Lung (tissue), 12 donors: ENCODE measurements around the gene TRPC3. TPM values are rescaled to one million over a fixed set of nuclear protein-coding genes. Genes with fewer than 3 reads are reported as not detected.

Experiments used
- ATAC-seq: fragments of 200-7000 bp; cut with Tn5 transposase; one replicate; pipeline ENCODE4 v1.9.1; 2020; ENCODE audit warnings: moderate number of reproducible peaks; ENCODE audit not compliant: insufficient read depth, low FRiP score
- DNase-seq, 3 donors: peaks; one replicate each; pipeline ENCODE4 v3.0.0-alpha.2; 2013 to 2017
- H3K27ac ChIP-seq, 2 donors: one replicate each; pipeline ENCODE4 v1.5.1; 2013; ENCODE audit warnings: mild to moderate bottlenecking in 2 of 2, moderate library complexity in 2 of 2, control low read depth in 1 of 2, inconsistent platforms in 1 of 2, low read depth in 1 of 2, low read length in 1 of 2
- H3K27me3 ChIP-seq, 3 donors: one replicate each; pipeline ENCODE4 v1.5.1; 2013; ENCODE audit warnings: low read length in 2 of 3; ENCODE audit not compliant: control insufficient read depth in 3 of 3, insufficient read depth in 3 of 3
- H3K36me3 ChIP-seq, 4 donors: one replicate each; pipeline ENCODE4 v1.5.1; 2013; ENCODE audit warnings: low read length in 4 of 4, mild to moderate bottlenecking in 1 of 4, moderate library complexity in 1 of 4; ENCODE audit not compliant: control insufficient read depth in 4 of 4, insufficient read depth in 4 of 4
- H3K4me1 ChIP-seq, 5 donors: one replicate each; pipeline ENCODE4 v1.5.1; 2013; ENCODE audit warnings: low read length in 5 of 5, mild to moderate bottlenecking in 2 of 5, moderate library complexity in 1 of 5; ENCODE audit not compliant: control insufficient read depth in 5 of 5, insufficient read depth in 5 of 5
- H3K4me3 ChIP-seq: one replicate; pipeline ENCODE4 v1.5.1; 2013; ENCODE audit warnings: mild to moderate bottlenecking, control low read depth, moderate library complexity
- H3K9ac ChIP-seq, 2 donors: one replicate each; pipeline ENCODE4 v1.5.1; 2013; ENCODE audit warnings: low read length in 2 of 2, control low read depth in 1 of 2; ENCODE audit not compliant: insufficient read depth in 1 of 2
- H3K9me3 ChIP-seq, 4 donors: one replicate each; pipeline ENCODE4 v1.5.1; 2013; ENCODE audit warnings: low read length in 3 of 4, mild to moderate bottlenecking in 1 of 4, moderate library complexity in 1 of 4; ENCODE audit not compliant: control insufficient read depth in 4 of 4, insufficient read depth in 3 of 4
- WGBS, 2 donors: extraction: QIAGEN DNeasy Blood & Tissue Kit; methylation state at CpG; one replicate each; pipeline ENCODE4 v1.1.7; 2013; 5-methylcytosine and 5-hydroxymethylcytosine counted together
- polyA plus RNA-seq, 2 donors: library from polyadenylated mRNA; stranded (reverse); fragments of 200-250 nt; gene quantifications; one replicate each; pipeline ENCODE4 v1.2.1, GENCODE V29; 2013
- total RNA-seq, 2 donors: library from RNA; depleted of rRNA in 1 of 2; stranded (reverse); fragments of >200 nt in 1 of 2; gene quantifications; one replicate each; pipeline ENCODE4 v1.2.1, GENCODE V29; 2014 to 2021
- TF ChIP-seq, protein P1 (sequence below): IDR thresholded peaks from 2 replicates; pipeline ENCODE4 v1.5.1; 2012; ENCODE audit warnings: mild to moderate bottlenecking; ENCODE audit errors: control extremely low read depth, extremely low read depth
- donor health status: control.
- donor health status: control.
- donor health status: Bipolar disorder and iron deficiency.
- donor health status: healthy.
- donor health status: DM: yes; HTN: yes; CAD: no.

TRPC3 gene
- total and polyA plus RNA-seq, 4 donors, result 0.39 to 6.3 (median 0.57) TPM

DNA sequence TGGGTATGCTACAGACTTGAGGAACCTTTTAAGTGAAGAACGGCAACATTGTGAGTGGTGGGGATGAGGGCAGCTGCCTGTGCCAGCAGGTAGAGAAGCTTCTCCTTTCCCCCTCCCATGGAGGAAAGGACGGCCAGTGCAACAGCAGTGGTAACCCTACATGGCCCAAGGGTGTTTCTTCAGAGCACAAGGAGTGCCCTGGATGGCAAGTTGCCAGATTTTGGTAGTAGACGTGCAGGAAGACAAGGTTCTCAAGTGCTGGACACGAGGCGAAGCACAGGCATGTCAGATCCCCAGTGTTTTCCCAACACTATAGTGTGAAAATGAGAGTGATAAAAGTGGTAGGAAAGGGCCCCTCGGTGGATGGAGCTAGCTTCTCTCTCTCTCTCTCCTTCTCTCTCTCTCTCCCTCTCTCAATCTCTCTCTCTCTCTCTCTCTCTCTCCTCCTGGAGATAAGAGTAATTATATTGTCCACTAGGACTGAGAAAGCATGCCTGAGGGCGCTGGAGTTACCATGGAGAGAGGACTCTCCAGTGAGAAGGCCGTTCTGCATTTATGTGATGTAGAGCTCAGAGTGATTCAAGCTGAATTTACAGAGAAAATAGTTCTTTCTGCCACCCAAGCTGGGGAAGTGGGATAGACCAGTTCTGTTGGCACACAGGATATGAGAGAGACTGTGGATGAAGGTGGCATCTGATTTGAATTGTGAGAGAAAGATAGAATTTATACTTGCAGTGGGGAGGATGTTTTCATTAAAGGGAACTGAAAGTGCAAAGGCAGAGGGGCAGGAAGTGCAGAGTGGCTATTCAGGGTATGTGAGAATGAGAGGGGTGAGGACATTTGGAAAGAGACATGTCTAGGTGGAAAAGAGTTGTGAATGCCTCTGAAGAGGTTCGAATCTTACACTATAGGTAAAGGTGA is 25.7 kb upstream of the TRPC3 start:
- H3K36me3 ChIP-seq, result no peaks in the 10 kb centered on the region
- ATAC-seq, result no peak

DNA sequence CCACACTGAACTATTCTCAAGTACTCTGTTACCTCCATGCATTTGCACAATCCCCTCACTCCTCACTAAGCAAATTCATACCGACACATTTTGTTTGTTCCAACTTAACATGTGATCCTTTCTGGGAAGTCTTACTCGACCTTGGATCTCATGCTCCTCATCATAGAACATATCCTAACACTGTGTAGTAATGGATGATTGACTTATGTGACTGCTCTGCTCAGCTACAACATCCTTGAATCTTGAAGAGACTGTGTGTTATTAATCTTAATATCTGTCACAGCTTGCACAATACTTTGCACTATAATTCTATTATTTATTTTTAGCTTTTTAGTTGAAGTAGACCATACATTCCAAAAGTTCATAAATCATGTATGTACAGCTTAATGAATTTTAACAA is 23.9 kb upstream of the TRPC3 start:
- TF ChIP-seq, protein P1, sequence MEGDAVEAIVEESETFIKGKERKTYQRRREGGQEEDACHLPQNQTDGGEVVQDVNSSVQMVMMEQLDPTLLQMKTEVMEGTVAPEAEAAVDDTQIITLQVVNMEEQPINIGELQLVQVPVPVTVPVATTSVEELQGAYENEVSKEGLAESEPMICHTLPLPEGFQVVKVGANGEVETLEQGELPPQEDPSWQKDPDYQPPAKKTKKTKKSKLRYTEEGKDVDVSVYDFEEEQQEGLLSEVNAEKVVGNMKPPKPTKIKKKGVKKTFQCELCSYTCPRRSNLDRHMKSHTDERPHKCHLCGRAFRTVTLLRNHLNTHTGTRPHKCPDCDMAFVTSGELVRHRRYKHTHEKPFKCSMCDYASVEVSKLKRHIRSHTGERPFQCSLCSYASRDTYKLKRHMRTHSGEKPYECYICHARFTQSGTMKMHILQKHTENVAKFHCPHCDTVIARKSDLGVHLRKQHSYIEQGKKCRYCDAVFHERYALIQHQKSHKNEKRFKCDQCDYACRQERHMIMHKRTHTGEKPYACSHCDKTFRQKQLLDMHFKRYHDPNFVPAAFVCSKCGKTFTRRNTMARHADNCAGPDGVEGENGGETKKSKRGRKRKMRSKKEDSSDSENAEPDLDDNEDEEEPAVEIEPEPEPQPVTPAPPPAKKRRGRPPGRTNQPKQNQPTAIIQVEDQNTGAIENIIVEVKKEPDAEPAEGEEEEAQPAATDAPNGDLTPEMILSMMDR, result no peak
- no peaks in the 10 kb centered on the region for H3K27me3 ChIP-seq
- peaks cover 0 to 20% (median 0%) of the 10 kb centered on the region in 5 donors for H3K4me1 ChIP-seq
- H3K4me3 ChIP-seq, result no peak overlapping the region
- H3K9ac ChIP-seq, result no peak overlapping the region
- WGBS, 2 donors, result 48 to 58% methylated on average over 2 of the region's 2 CpGs
- no peak overlapping the region for H3K27ac ChIP-seq
- no peaks in the 10 kb centered on the region for H3K36me3 ChIP-seq
- no peak for ATAC-seq
- H3K9me3 ChIP-seq, result no peaks in the 10 kb centered on the region
- peak in 1 of 3 donors; percentile 20 for DNase-seq

More for the DNA sequence above, 25.7 kb upstream of the TRPC3 start:
- no peak overlapping the region for H3K27ac ChIP-seq
- H3K9me3 ChIP-seq, result no peaks in the 10 kb centered on the region
- no peaks in the 10 kb centered on the region for H3K27me3 ChIP-seq
- TF ChIP-seq, protein P1, result no peak
- peak; percentile 18 to 49 (median 48) for DNase-seq
- WGBS, 2 donors, result 54 to 78% methylated on average over 9 of the region's 9 CpGs
- H3K4me1 ChIP-seq, result peaks cover 0 to 20% (median 0%) of the 10 kb centered on the region in 5 donors
- no peak overlapping the region for H3K4me3 ChIP-seq
- H3K9ac ChIP-seq, result no peak overlapping the region

DNA sequence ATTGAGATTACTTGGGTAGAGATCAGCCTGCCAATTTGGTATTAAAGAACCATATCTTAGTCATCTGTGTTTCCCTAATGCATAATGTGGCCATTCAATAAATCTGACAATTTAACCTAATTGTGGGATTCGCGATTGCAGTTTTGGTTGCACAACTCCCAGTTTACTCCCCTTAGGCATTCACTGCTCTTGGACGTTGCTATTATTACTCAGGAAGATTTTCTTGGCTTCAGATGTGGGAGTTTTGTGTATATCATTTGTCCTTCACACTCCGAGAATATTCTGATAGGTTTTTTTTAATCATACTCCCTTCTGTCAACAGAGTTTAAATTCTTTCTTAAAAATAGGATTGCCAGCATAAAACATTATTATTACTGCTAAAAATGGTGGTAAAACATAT is 22.0 kb upstream of the TRPC3 start:
- Histone ChIP-seq H3K9ac (no peak overlapping the region), H3K9me3 (no peaks in the 10 kb centered on the region), H3K4me3 (no peak overlapping the region), H3K27ac (no peak overlapping the region), H3K4me1 (peaks cover 0 to 20% (median 0%) of the 10 kb centered on the region in 5 donors), H3K27me3 (no peaks in the 10 kb centered on the region), H3K36me3 (no peaks in the 10 kb centered on the region)
- DNase-seq (peak in 2 of 3 donors; percentile 80 to 86), ATAC-seq (no peak)
- 65 to 89% methylated on average over 4 of the region's 4 CpGs for WGBS, 2 donors
- TF ChIP-seq, protein P1, result no peak
